HepG2 (cell line): Measurements from ENCODE around the gene CELF4. TPM values are rescaled to one million over a fixed set of nuclear protein-coding genes. Genes with fewer than 3 reads are reported as not detected.

Experiments
- ATAC-seq: fragments of 200-7000 bp; cut with Tn5 transposase; 3 replicates; pipeline ENCODE4 v1.9.1; 2020; ENCODE audit warnings: mild to moderate bottlenecking, moderate library complexity
- BruUV-seq: library from RNA; stranded (reverse); fragments of 400-500 nt; replicated peaks from 2 replicates; lab custom pipeline; 2021; lab: Mats Ljungman, UMichigan
- CTCF ChIA-PET: fragments of 300-600 bp; formaldehyde crosslinking; extraction: SDS; loops from one replicate; lab custom pipeline; 2021; ENCODE audit warnings: low total read pairs, inconsistent platforms, low intra/inter-chr PET ratio; lab: Yijun Ruan, JAX
- POLR2A ChIA-PET: fragments of 350-600 bp; sonication (Branson Sonifier 250); formaldehyde crosslinking; loops from one replicate; lab custom pipeline; 2020; ENCODE audit warnings: antibody characterized with exemption, inconsistent platforms; lab: Yijun Ruan, JAX
- DNase-seq: peaks from one replicate; pipeline ENCODE4 v3.0.0-alpha.2; 2015; ENCODE audit warnings: low spot score
- FAIRE-seq: peaks from 3 replicates; lab custom pipeline; 2011; peaks lifted over from hg19 to GRCh38; lab: Jason Lieb, UNC
- H2AFZ ChIP-seq: one replicate; pipeline ENCODE4 v1.6.1; 2011; ENCODE audit warnings: low read length, inconsistent platforms
- H3K27ac ChIP-seq: fragments of 300-600 bp; 3 replicates; pipeline ENCODE4 v1.8.0; 2011; ENCODE audit warnings: mixed run types, mild to moderate bottlenecking, mixed read lengths, low read length, inconsistent platforms; ENCODE audit not compliant: insufficient read depth; ENCODE audit errors: extremely low read length
- H3K27me3 ChIP-seq, 2 experiments: fragments of 200-600 bp in 1 of 2; 2 replicates in 1 of 2; 3 replicates in 1 of 2; pipeline versions ENCODE4 v1.6.0 to v1.8.0; 2011; ENCODE audit warnings: low read length in 2 of 2, mild to moderate bottlenecking in 2 of 2, moderate library complexity in 2 of 2, inconsistent platforms in 1 of 2; ENCODE audit not compliant: insufficient read depth in 2 of 2, control insufficient read depth in 1 of 2
- H3K36me3 ChIP-seq, 2 experiments: fragments of 200-600 bp in 1 of 2; replicated peaks in 1 of 2; 2 replicates in 1 of 2; 3 replicates in 1 of 2; pipeline versions ENCODE4 v1.5.1 to v1.8.0; 2011; ENCODE audit warnings: low read length in 2 of 2, inconsistent platforms in 1 of 2; ENCODE audit not compliant: insufficient read depth in 2 of 2, control insufficient read depth in 1 of 2
- H3K4me1 ChIP-seq: 2 replicates; pipeline ENCODE4 v1.5.1; 2012; ENCODE audit warnings: low read length, inconsistent platforms; ENCODE audit not compliant: insufficient read depth
- H3K4me2 ChIP-seq: 2 replicates; pipeline ENCODE4 v1.6.0; 2011; ENCODE audit warnings: low read depth, low read length, inconsistent platforms
- H3K4me3 ChIP-seq, 3 experiments: fragments of 200-600 bp in 1 of 3; sonication (generic), shearing (Covaris generic) in 1 of 3; replicated peaks in 1 of 3; 2 replicates each; pipeline ENCODE4 v1.5.1; 2011 to 2016; ENCODE audit warnings: low read length in 3 of 3, inconsistent platforms in 2 of 3, low read depth in 2 of 3, mild to moderate bottlenecking in 2 of 3, control low read depth in 1 of 3, mixed read lengths in 1 of 3; ENCODE audit not compliant: insufficient read depth in 1 of 3
- H3K79me2 ChIP-seq: one replicate; pipeline ENCODE4 v1.6.1; 2011; ENCODE audit warnings: low read length, inconsistent platforms; ENCODE audit not compliant: insufficient read depth
- H3K9ac ChIP-seq: 2 replicates; pipeline ENCODE4 v1.6.0; 2011; ENCODE audit warnings: mild to moderate bottlenecking, low read depth, low read length, inconsistent platforms; ENCODE audit not compliant: insufficient read depth
- H3K9me3 ChIP-seq: 2 replicates; pipeline ENCODE4 v1.5.1; 2012; ENCODE audit warnings: mild to moderate bottlenecking, low read length
- H4K20me1 ChIP-seq: 2 replicates; pipeline ENCODE4 v1.6.0; 2011; ENCODE audit warnings: inconsistent platforms, mild to moderate bottlenecking, low read length, moderate library complexity; ENCODE audit not compliant: insufficient read depth
- AFF4 ChIP-seq: sonication (generic); formaldehyde crosslinking; IDR thresholded peaks from 2 replicates; pipeline ENCODE4 v1.4.0; 2020; ENCODE audit warnings: missing genetic modification reagents
- GABPB1 ChIP-seq: IDR thresholded peaks from 2 replicates; pipeline ENCODE4 v1.6.1; 2016; ENCODE audit warnings: mild to moderate bottlenecking, missing genetic modification reagents, moderate library complexity, missing compliant biosample characterization
- IKZF4 ChIP-seq: sonication (generic); formaldehyde crosslinking; IDR thresholded peaks from 2 replicates; pipeline ENCODE4 v1.5.1; 2020; ENCODE audit warnings: borderline replicate concordance, mild to moderate bottlenecking, low read depth, missing genetic modification reagents; ENCODE audit errors: not compliant biosample characterization
- KDM5B ChIP-seq: sonication (generic); formaldehyde crosslinking; IDR thresholded peaks from 2 replicates; pipeline ENCODE4 v1.4.0; 2020; ENCODE audit warnings: missing genetic modification reagents, mild to moderate bottlenecking, borderline replicate concordance
- KMT2A ChIP-seq: sonication (generic); formaldehyde crosslinking; IDR thresholded peaks from 2 replicates; pipeline ENCODE4 v1.4.0; 2020; ENCODE audit warnings: missing genetic modification reagents
- PAF1 ChIP-seq: IDR thresholded peaks from 2 replicates; pipeline ENCODE4 v1.6.1; 2016; ENCODE audit warnings: missing genetic modification reagents, missing compliant biosample characterization
- SIN3B ChIP-seq: fragments of 150-350 bp; IDR thresholded peaks from 2 replicates; pipeline ENCODE4 v1.6.1; 2014; ENCODE audit warnings: low read length
- SNAPC2 ChIP-seq: sonication (generic); formaldehyde crosslinking; IDR thresholded peaks from 2 replicates; pipeline ENCODE4 v1.8.1; 2022; ENCODE audit warnings: mild to moderate bottlenecking, missing genetic modification reagents
- SOX6 ChIP-seq, 2 experiments: fragments of 450-650 bp in 1 of 2; sonication (generic) in 1 of 2; formaldehyde crosslinking in 1 of 2; IDR thresholded peaks; 2 replicates each; pipeline versions ENCODE4 v1.4.0 to v1.6.1; 2017 to 2020; ENCODE audit warnings: antibody characterized with exemption in 1 of 2, mild to moderate bottlenecking in 1 of 2, missing genetic modification reagents in 1 of 2
- TIGD3 ChIP-seq: sonication (generic); formaldehyde crosslinking; IDR thresholded peaks from 2 replicates; pipeline ENCODE4 v1.5.1; 2020; ENCODE audit warnings: mild to moderate bottlenecking, missing genetic modification reagents, borderline replicate concordance
- ZBTB1 ChIP-seq: sonication (generic); formaldehyde crosslinking; IDR thresholded peaks from 2 replicates; pipeline ENCODE4 v1.4.0; 2020; ENCODE audit warnings: missing genetic modification reagents, borderline replicate concordance
- ZBTB26 ChIP-seq: IDR thresholded peaks from 2 replicates; pipeline ENCODE4 v1.6.1; 2016; ENCODE audit warnings: missing compliant biosample characterization, missing genetic modification reagents, borderline replicate concordance
- ZMYM4 ChIP-seq: sonication (generic); formaldehyde crosslinking; IDR thresholded peaks from 2 replicates; pipeline ENCODE4 v1.8.1; 2023; ENCODE audit warnings: mild to moderate bottlenecking, missing genetic modification reagents
- ZNF563 ChIP-seq: sonication (generic); formaldehyde crosslinking; IDR thresholded peaks from 2 replicates; pipeline ENCODE4 v1.8.0; 2022; ENCODE audit warnings: mild to moderate bottlenecking, moderate library complexity, missing genetic modification reagents
- ZNF788 ChIP-seq: sonication (generic); formaldehyde crosslinking; IDR thresholded peaks from 2 replicates; pipeline ENCODE4 v1.5.0; 2020; ENCODE audit warnings: mild to moderate bottlenecking, missing genetic modification reagents, borderline replicate concordance
- WGBS: methylation state at CpG from one replicate; pipeline ENCODE4 v1.1.6; 2017; ENCODE audit warnings: low lambda C conversion rate; 5-methylcytosine and 5-hydroxymethylcytosine counted together
- in situ Hi-C: cut with HindIII; loops from 2 replicates; pipeline ENCODE4 v1.10.0; 2017; ENCODE audit warnings: low pct_unique_long_range_greater_than_20kb; ENCODE audit not compliant: extremely low pct_ligation_motif_present
- intact Hi-C: fragments of 100-400 bp; cut with micrococcal nuclease; formaldehyde crosslinking; loops from one replicate; pipeline ENCODE4 v1.10.0; 2022; ENCODE audit not compliant: unreplicated experiment
- polyA plus RNA-seq, 8 experiments: library from polyadenylated mRNA; depleted of rRNA in 3 of 8; stranded (reverse) in 7 of 8; unstranded in 1 of 8; fragments of >200 nt; fragmentation: Illumina TruSeq in 4 of 8; extraction: Trizol in 4 of 8; gene quantifications; 2 replicates each; pipeline versions ENCODE4 v1.2.1 to v1.2.3, GENCODE V29; 2011 to 2016; ENCODE audit warnings: low read depth in 4 of 8, missing spikeins in 1 of 8, mixed read lengths in 1 of 8; ENCODE audit not compliant: insufficient read depth in 1 of 8
- total RNA-seq, 5 experiments: library from RNA; depleted of rRNA; stranded (reverse); fragments of >200 nt; fragmentation: Illumina TruSeq; extraction: Trizol; gene quantifications; 2 replicates each; pipeline ENCODE4 v1.2.3, GENCODE V29; 2016; ENCODE audit warnings: low read depth in 1 of 5

CELF4 gene
- total and polyA plus RNA-seq, 2 of the 13 experiments (the other 11 are each of a cell fraction or from before 2014, with no cell fraction given) = not detected

- TF ChIP-seq SOX6 (IDR thresholded peaks at IDR 0.05) (no peak), SOX6 (CRISPR knock-in tag; IDR thresholded peaks at IDR 0.05) (no peak), KDM5B (CRISPR knock-in tag) (no peak), PAF1 (CRISPR knock-in tag) (no peak), AFF4 (no peak)
Measured at GRCh38 chr18:37274309-37275236, 291.0 kb downstream of the CELF4 start (continued).

- Histone ChIP-seq H3K27ac (no peak overlapping the region), H3K79me2 (no peaks in the 10 kb centered on the region), H3K4me3 (no peak overlapping the region), H2AFZ (no peak overlapping the region), H3K4me2 (no peak overlapping the region), H3K4me1 (no peaks in the 10 kb centered on the region), H3K9me3 (no peaks in the 10 kb centered on the region), H4K20me1 (peaks cover 3% of the 10 kb centered on the region; the same call in 1 of the 2 replicates), H3K27me3 (peaks cover 0 to 3% of the 10 kb centered on the region in 2 experiments; a peak in 3 of 5 replicates), H3K9ac (no peak overlapping the region), H3K36me3 (no peaks in the 10 kb centered on the region)
- no peak for DNase-seq
- intact Hi-C loops (no loop called here), in situ Hi-C loops (no loop called here)
- 7% methylated on average over 3 of the region's 16 CpGs for WGBS
- BruUV-seq = no TSS peak
- ATAC-seq = no peak
- TF ChIP-seq SIN3B = no peak
- TF ChIP-seq TIGD3 (CRISPR knock-in tag) = no peak
- TF ChIP-seq ZBTB26 (CRISPR knock-in tag) = no peak
- no peak for TF ChIP-seq ZBTB1 (CRISPR knock-in tag)
- no peak for TF ChIP-seq ZNF788 (CRISPR knock-in tag)
- TF ChIP-seq ZNF563 (CRISPR knock-in tag) = no peak
- TF ChIP-seq KMT2A (CRISPR knock-in tag) = no peak
- no peak for TF ChIP-seq ZMYM4 (CRISPR knock-in tag)
- no peak for TF ChIP-seq GABPB1 (CRISPR knock-in tag)
- no peak for TF ChIP-seq IKZF4 (CRISPR knock-in tag)
- TF ChIP-seq SNAPC2 = no peak
- ChIA-PET CTCF (no interaction called here), POLR2A (no interaction called here)
- FAIRE-seq = no peak
Measured at GRCh38 chr18:37272841-37273240, 292.8 kb downstream of the CELF4 start.
